KOPT-K1 (cell line): Measurements from ENCODE around the gene NIF3L1.

Source experiments
- H3K27ac ChIP-seq: fragments of 200-600 bp; sonication (generic); 2 replicates; pipeline ENCODE4 v1.5.1; 2016; ENCODE audit warnings: antibody characterized with exemption, mild to moderate bottlenecking, low read depth, low read length; ENCODE audit not compliant: poor library complexity, severe bottlenecking
- H3K36me3 ChIP-seq: fragments of 200-600 bp; sonication (generic); 2 replicates; pipeline ENCODE4 v1.5.1; 2017; ENCODE audit warnings: antibody characterized with exemption, mild to moderate bottlenecking, low read length, moderate library complexity; ENCODE audit not compliant: insufficient read depth
- H3K9me3 ChIP-seq: fragments of 200-600 bp; sonication (generic); 2 replicates; pipeline ENCODE4 v1.5.1; 2017; ENCODE audit warnings: antibody characterized with exemption, low read length, mild to moderate bottlenecking; ENCODE audit not compliant: insufficient read depth, poor library complexity, severe bottlenecking

The NIF3L1 gene

GRCh38 chr2:200888704-200889625 is at the start of gene NIF3L1, which contains the start of gene PPIL3:
TSS of gene NIF3L1 (plus strand) at chr2:200889371. CDS start at chr2:200891944, 2,573 bp downstream.
TSS of gene PPIL3 (minus strand) at chr2:200889077. CDS start at chr2:200887615, 1,462 bp downstream.
- peaks cover 47% of the 10 kb centered on the region for H3K36me3 ChIP-seq
- peak within 1 kb of the TSS; percentile 95 for H3K27ac ChIP-seq
- H3K9me3 ChIP-seq = no peaks in the 10 kb centered on the region

DNA sequence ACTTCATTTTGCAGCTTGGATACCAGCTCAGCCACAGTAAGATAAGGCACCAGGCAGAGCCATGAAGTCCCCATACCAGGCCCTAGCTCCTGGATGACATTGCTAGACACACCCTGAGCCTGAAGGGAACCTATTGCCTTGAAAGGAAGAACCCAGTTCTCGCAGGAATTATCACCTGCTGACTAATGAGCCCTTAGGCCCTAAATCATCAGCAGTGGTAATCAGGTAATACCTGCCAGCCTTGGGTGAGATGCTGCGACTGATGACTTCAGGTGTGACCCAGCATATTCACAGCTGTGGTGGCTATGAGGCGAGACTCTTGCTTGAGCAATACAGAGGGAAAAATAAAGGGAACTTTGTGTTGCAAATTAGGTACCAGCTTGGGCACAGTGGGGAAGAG is 49.7 kb upstream of the NIF3L1 start:
- Histone ChIP-seq H3K9me3 (peaks cover 16% of the 10 kb centered on the region), H3K36me3 (no peaks in the 10 kb centered on the region), H3K27ac (no peak overlapping the region)

DNA sequence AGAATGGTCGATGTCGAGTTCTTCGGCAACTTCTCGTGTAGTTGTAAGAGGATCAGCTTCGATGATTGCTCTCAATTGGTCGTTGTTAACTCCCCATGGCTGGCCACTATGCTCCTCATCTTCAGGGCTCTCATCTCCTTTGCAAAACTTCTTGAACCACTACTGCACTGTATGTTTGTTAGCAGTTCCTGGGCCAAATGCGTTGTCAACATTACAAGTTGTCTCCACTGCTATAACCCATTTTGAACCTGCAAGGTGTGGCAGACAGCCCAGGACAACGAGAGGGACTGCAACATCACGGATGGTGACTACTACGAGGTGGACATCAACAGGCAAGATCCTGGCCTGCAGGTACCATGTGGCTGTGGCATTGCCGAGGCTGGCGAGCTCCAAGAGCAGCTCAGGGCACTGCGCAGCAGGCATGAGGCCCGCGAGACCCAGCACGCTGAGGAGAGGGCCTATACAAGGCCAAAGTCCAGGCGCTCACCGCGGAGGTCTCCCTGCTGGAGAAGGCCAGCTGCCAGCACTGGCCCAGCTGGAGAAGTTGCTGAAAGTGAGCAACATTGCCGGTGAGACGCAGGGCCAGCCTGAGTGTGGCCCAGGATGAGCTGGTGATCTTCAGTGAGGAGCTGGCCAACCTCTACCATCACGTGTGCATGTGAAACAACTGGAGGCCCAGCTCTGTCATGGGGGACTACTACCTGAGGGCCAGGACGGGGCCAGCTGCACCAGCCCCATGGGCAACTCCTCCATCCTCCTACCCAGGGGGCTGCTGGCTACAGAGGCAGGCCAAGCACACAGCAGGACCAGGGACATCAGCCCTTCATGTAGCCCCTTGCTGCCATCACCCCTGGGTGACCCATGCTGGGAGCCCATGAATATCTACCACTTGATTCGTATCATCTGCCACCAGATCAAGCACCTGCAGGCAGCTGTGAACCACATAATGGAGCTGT is 44.9 kb upstream of the NIF3L1 start:
- no peaks in the 10 kb centered on the region for H3K9me3 ChIP-seq
- H3K27ac ChIP-seq = no peak overlapping the region
- H3K36me3 ChIP-seq = no peaks in the 10 kb centered on the region

DNA sequence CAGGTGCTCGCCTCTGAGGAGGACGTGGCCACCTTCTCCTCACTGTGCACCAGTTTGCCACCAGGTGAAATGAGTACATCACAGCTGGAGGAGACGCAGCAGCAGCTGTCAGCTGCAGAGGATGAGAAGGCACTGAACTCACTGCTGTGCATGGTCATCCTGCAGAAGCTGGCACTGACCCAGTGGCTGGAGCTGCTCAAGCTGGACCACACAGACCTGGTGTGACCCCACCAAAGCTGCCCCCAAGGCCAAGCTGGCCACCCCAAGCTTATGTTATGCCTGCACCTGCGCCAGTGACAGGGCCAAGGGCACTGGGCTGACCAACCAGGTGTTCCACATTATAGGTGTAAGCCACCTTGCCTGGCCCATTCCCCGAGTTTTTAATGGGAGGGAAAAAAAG is 44.0 kb upstream of the NIF3L1 start:
- Histone ChIP-seq H3K27ac (no peak overlapping the region), H3K9me3 (no peaks in the 10 kb centered on the region), H3K36me3 (peaks cover under 1% of the 10 kb centered on the region; the same call in 1 of the 2 replicates)

- peaks cover 7% of the 10 kb centered on the region for H3K36me3 ChIP-seq
- H3K27ac ChIP-seq = no peak overlapping the region
Measured at GRCh38 chr2:200845669-200846325, 43.4 kb upstream of the NIF3L1 start.

GRCh38 chr2:200847269-200847668 is 41.9 kb upstream of the NIF3L1 start:
- Histone ChIP-seq H3K9me3 (no peaks in the 10 kb centered on the region), H3K36me3 (peaks cover 22% of the 10 kb centered on the region), H3K27ac (no peak overlapping the region)

More at GRCh38 chr2:200845669-200846325, 43.4 kb upstream of the NIF3L1 start:
- no peaks in the 10 kb centered on the region for H3K9me3 ChIP-seq

- Histone ChIP-seq H3K9me3 (no peaks in the 10 kb centered on the region), H3K27ac (no peak overlapping the region), H3K36me3 (peaks cover 28% of the 10 kb centered on the region)
Measured at GRCh38 chr2:200847939-200848338, 41.2 kb upstream of the NIF3L1 start.

- Histone ChIP-seq H3K27ac (no peak overlapping the region), H3K36me3 (peaks cover 56% of the 10 kb centered on the region), H3K9me3 (no peaks in the 10 kb centered on the region)
Measured at GRCh38 chr2:200850512-200851256, 38.5 kb upstream of the NIF3L1 start.

GRCh38 chr2:200851398-200852248 is 37.5 kb upstream of the NIF3L1 start:
- Histone ChIP-seq H3K9me3 (no peaks in the 10 kb centered on the region), H3K36me3 (peaks cover 65% of the 10 kb centered on the region), H3K27ac (no peak overlapping the region)

GRCh38 chr2:200852605-200853004 is 36.6 kb upstream of the NIF3L1 start:
- Histone ChIP-seq H3K9me3 (no peaks in the 10 kb centered on the region), H3K27ac (no peak overlapping the region), H3K36me3 (peaks cover 75% of the 10 kb centered on the region)

- H3K36me3 ChIP-seq = peaks cover 100% of the 10 kb centered on the region
- no peak overlapping the region for H3K27ac ChIP-seq
- H3K9me3 ChIP-seq = no peaks in the 10 kb centered on the region
Measured at GRCh38 chr2:200856806-200857205, 32.4 kb upstream of the NIF3L1 start.

- no peak overlapping the region for H3K27ac ChIP-seq
- H3K9me3 ChIP-seq = no peaks in the 10 kb centered on the region
- H3K36me3 ChIP-seq = peaks cover 74% of the 10 kb centered on the region
Measured at GRCh38 chr2:200860092-200860795, 28.9 kb upstream of the NIF3L1 start.

DNA sequence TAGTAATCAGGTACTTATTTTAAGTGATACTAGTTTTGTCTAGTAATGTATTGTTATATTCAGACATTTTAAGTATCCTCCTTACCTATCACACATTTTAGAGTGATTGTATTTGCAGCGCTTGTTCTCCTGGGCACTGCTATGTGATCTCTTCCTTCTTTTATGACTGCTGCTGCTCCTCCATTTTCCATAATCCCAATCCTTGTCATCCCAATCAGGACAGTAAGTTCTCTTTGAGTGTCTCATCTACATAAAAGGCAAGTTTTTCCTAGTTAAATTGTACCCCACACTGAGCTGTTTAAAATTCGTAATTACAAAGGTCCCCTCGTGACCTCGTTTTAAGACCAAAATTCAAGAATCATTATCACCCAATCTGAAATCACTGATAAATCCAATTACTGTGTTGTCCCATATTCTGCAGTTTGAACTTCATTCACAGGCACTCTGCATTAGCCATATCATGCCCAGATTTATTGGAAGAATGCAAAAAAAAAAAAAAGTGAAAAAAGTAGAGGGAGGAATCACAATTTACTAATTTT is 27.5 kb upstream of the NIF3L1 start:
- peak overlapping the region; percentile 4 for H3K27ac ChIP-seq
- H3K9me3 ChIP-seq = no peaks in the 10 kb centered on the region

More for the DNA sequence above, 27.5 kb upstream of the NIF3L1 start:
- H3K36me3 ChIP-seq = peaks cover 59% of the 10 kb centered on the region
